Stomach smooth muscle (tissue), 2 donors: ENCODE results near the gene LAYN.

Experiments
- H3K27ac ChIP-seq: one replicate; pipeline ENCODE4 v1.7.0; 2013; ENCODE audit warnings: mild to moderate bottlenecking, low read length, inconsistent platforms
- H3K27me3 ChIP-seq, 2 donors: one replicate each; pipeline ENCODE4 v1.7.0; 2013; ENCODE audit warnings: low read length in 2 of 2; ENCODE audit not compliant: insufficient read depth in 2 of 2, control insufficient read depth in 1 of 2
- H3K36me3 ChIP-seq, 2 donors: one replicate each; pipeline ENCODE4 v1.7.0; 2013; ENCODE audit warnings: low read length in 2 of 2; ENCODE audit not compliant: control insufficient read depth in 2 of 2, insufficient read depth in 2 of 2
- H3K4me1 ChIP-seq: one replicate; pipeline ENCODE4 v1.7.0; 2013; ENCODE audit warnings: low read length; ENCODE audit not compliant: control insufficient read depth, insufficient read depth
- H3K4me3 ChIP-seq, 2 donors: one replicate each; pipeline ENCODE4 v1.7.0; 2013; ENCODE audit warnings: low read length in 2 of 2
- H3K9ac ChIP-seq, 2 donors: one replicate each; pipeline ENCODE4 v1.7.0; 2013; ENCODE audit warnings: low read length in 2 of 2, mild to moderate bottlenecking in 1 of 2
- H3K9me3 ChIP-seq, 2 donors: one replicate each; pipeline ENCODE4 v1.7.0; 2013; ENCODE audit warnings: low read length in 2 of 2; ENCODE audit not compliant: control insufficient read depth in 2 of 2
- donor health status: healthy.
- donor health status: Pancreatic carcinoma.

LAYN gene, protein sequence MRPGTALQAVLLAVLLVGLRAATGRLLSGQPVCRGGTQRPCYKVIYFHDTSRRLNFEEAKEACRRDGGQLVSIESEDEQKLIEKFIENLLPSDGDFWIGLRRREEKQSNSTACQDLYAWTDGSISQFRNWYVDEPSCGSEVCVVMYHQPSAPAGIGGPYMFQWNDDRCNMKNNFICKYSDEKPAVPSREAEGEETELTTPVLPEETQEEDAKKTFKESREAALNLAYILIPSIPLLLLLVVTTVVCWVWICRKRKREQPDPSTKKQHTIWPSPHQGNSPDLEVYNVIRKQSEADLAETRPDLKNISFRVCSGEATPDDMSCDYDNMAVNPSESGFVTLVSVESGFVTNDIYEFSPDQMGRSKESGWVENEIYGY

GRCh38 chr11:111540114-111540936 is at the start of gene LAYN:
LAYN (plus strand) TSS chr11:111540720; CDS start chr11:111540844, 124 bp downstream.
- Histone ChIP-seq H3K9me3 (no peaks in the 10 kb centered on the region), H3K4me1 (peaks cover 29% of the 10 kb centered on the region), H3K27ac (peak within 1 kb of the TSS; percentile 81), H3K9ac (peak within 1 kb of the TSS; percentile 75 to 81), H3K36me3 (peaks cover 4 to 12% of the 10 kb centered on the region in 2 donors), H3K27me3 (no peaks in the 10 kb centered on the region), H3K4me3 (peak within 1 kb of the TSS; percentile 82 to 85)

DNA sequence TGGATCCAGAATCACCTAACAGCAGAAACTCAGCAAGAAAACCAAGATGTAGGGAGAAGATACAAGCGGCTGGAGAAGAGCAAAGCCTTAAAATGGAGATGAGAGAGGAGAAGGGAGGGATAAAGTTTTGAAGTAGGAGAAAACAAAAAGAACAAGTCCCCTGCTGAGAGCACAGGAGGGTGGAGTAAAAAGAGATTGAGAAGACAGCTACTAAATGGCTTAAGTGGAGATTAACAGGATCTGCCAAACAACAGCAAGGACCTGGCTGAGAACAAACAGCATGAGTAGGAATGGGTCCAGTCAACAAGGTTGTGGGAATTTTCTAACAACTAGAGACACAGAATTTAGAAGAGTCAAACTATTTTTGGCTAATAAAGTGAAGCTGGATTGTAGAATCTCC is 46.5 kb upstream of the LAYN start:
- Histone ChIP-seq H3K36me3 (no peaks in the 10 kb centered on the region), H3K27me3 (no peaks in the 10 kb centered on the region), H3K4me1 (no peaks in the 10 kb centered on the region), H3K27ac (no peak overlapping the region), H3K9ac (no peak overlapping the region), H3K9me3 (peaks cover 0 to 3% of the 10 kb centered on the region in 2 donors), H3K4me3 (no peak overlapping the region)

DNA sequence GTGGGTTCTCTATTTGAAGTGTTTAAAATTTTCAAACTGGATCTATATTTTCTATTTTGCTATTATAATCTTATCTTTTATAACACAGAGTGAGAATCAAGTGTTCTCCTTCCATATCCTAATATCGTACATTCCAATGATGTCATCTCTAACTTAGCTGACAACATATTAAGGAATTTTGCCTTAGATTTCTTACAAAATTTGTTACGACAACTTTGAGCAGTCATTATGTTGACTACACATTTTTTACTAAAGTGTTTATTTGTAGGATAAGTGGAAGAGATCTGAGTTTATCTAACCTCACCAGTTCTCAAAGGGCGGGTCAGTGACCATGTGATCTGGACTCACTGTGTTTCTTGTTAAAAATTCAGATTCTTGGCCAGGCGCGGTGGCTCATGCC is 41.0 kb upstream of the LAYN start:
- H3K27ac ChIP-seq = no peak overlapping the region
- no peaks in the 10 kb centered on the region for H3K36me3 ChIP-seq
- H3K9ac ChIP-seq = no peak overlapping the region
- no peaks in the 10 kb centered on the region for H3K9me3 ChIP-seq
- no peaks in the 10 kb centered on the region for H3K4me1 ChIP-seq
- H3K4me3 ChIP-seq = no peak overlapping the region
- H3K27me3 ChIP-seq = no peaks in the 10 kb centered on the region

GRCh38 chr11:111500481-111500880 is 40.0 kb upstream of the LAYN start:
- no peak overlapping the region for H3K27ac ChIP-seq
- H3K4me1 ChIP-seq = no peaks in the 10 kb centered on the region
- H3K9ac ChIP-seq = no peak overlapping the region
- H3K4me3 ChIP-seq = no peak overlapping the region
- no peaks in the 10 kb centered on the region for H3K36me3 ChIP-seq
- no peaks in the 10 kb centered on the region for H3K9me3 ChIP-seq
- H3K27me3 ChIP-seq = no peaks in the 10 kb centered on the region

DNA sequence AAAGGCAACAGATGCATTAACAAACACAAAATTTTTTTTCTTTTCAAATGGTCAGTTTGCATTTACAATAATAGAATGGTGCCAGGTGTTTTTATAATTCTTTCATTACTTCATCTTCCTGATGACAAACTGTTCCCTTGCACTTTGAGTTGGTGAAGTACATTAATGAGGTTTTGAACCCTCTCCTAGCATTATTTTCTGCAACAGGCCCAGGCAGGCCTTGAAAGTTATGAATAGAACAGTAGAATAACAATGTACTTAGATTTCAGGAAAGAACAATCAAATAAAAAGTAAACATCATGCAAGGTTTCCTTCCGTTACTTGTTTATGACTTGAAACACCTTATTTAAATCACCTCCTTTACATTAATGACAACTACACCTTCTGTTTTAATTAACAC is 37.9 kb upstream of the LAYN start:
- Histone ChIP-seq H3K9me3 (no peaks in the 10 kb centered on the region), H3K36me3 (no peaks in the 10 kb centered on the region), H3K27me3 (no peaks in the 10 kb centered on the region), H3K9ac (no peak overlapping the region), H3K27ac (no peak overlapping the region), H3K4me3 (no peak overlapping the region), H3K4me1 (no peaks in the 10 kb centered on the region)

- Histone ChIP-seq H3K4me1 (peaks cover 7% of the 10 kb centered on the region), H3K27ac (no peak overlapping the region), H3K27me3 (peaks cover 21 to 24% of the 10 kb centered on the region in 2 donors), H3K4me3 (no peak overlapping the region), H3K36me3 (no peaks in the 10 kb centered on the region), H3K9me3 (no peaks in the 10 kb centered on the region), H3K9ac (no peak overlapping the region)
These were observed 30.2 kb upstream of the LAYN start for GRCh38 chr11:111510311-111510710.

- Histone ChIP-seq H3K9ac (no peak within 1 kb of the TSS), H3K4me1 (peaks cover 7% of the 10 kb centered on the region), H3K27ac (no peak within 1 kb of the TSS), H3K4me3 (peak within 1 kb of the TSS; percentile 40 to 62), H3K27me3 (peaks cover 21 to 24% of the 10 kb centered on the region in 2 donors), H3K36me3 (no peaks in the 10 kb centered on the region), H3K9me3 (no peaks in the 10 kb centered on the region)
These were observed 28.0 kb upstream of the LAYN start, which contains the start of gene BTG4 for GRCh38 chr11:111512296-111513239. BTG4 (minus strand) TSS chr11:111512386; CDS start chr11:111498776, 13,610 bp downstream.

GRCh38 chr11:111513240-111513605 is 27.3 kb upstream of the LAYN start:
- Histone ChIP-seq H3K9ac (no peak overlapping the region), H3K4me3 (peak overlapping the region in 1 of 2 donors; percentile 62), H3K27ac (no peak overlapping the region), H3K9me3 (no peaks in the 10 kb centered on the region), H3K36me3 (no peaks in the 10 kb centered on the region), H3K27me3 (peaks cover 21 to 24% of the 10 kb centered on the region in 2 donors), H3K4me1 (peaks cover 7% of the 10 kb centered on the region)

- Histone ChIP-seq H3K27me3 (peaks cover 21 to 24% of the 10 kb centered on the region in 2 donors), H3K4me3 (no peak within 1 kb of the TSS), H3K9ac (no peak within 1 kb of the TSS)
These were observed 26.1 kb upstream of the LAYN start, which contains the start of gene HOATZ for GRCh38 chr11:111514216-111515031. HOATZ (plus strand) TSS chr11:111514778; CDS start chr11:111514785, 7 bp downstream.

More at GRCh38 chr11:111514216-111515031, 26.1 kb upstream of the LAYN start, which contains the start of gene HOATZ:
- H3K27ac ChIP-seq = no peak within 1 kb of the TSS
- peaks cover 7% of the 10 kb centered on the region for H3K4me1 ChIP-seq
- H3K36me3 ChIP-seq = no peaks in the 10 kb centered on the region
- no peaks in the 10 kb centered on the region for H3K9me3 ChIP-seq
